K562 (cell line): Measurements from ENCODE around the gene MSH2. TPM values are rescaled to one million over a fixed set of nuclear protein-coding genes. Genes with fewer than 3 reads are reported as not detected.

Experiments
- ASH1L ChIP-seq: fragments of 450-650 bp; IDR thresholded peaks from 2 replicates; pipeline ENCODE4 v1.6.1; 2018; ENCODE audit warnings: borderline replicate concordance, mild to moderate bottlenecking, low read depth; ENCODE audit not compliant: partially characterized antibody
- BRF1 ChIP-seq: IDR thresholded peaks from 3 replicates; pipeline ENCODE4 v1.6.1; 2011; ENCODE audit warnings: borderline replicate concordance, mild to moderate bottlenecking; ENCODE audit not compliant: insufficient read length; ENCODE audit errors: extremely low read depth
- DMBX1 ChIP-seq: fragments of 250-450 bp; sonication (Bioruptor Pico); IDR thresholded peaks from 2 replicates; pipeline ENCODE4 v1.8.0; 2022; ENCODE audit warnings: inconsistent platforms, mild to moderate bottlenecking, moderate library complexity, borderline replicate concordance
- FOXM1 ChIP-seq, 2 experiments: fragments of 450-650 bp in 1 of 2; sonication (generic) in 1 of 2; formaldehyde crosslinking in 1 of 2; IDR thresholded peaks; 2 replicates each; pipeline versions ENCODE4 v1.6.1 to v1.9.0; 2017 to 2022; ENCODE audit warnings: low read depth in 2 of 2, mild to moderate bottlenecking in 2 of 2, missing genetic modification reagents in 1 of 2, moderate library complexity in 1 of 2
- HDAC1 ChIP-seq, 2 experiments: fragments of 450-650 bp; IDR thresholded peaks; 2 replicates each; pipeline ENCODE4 v1.6.1; 2016 to 2017; ENCODE audit warnings: inconsistent platforms in 1 of 2, mild to moderate bottlenecking in 1 of 2, moderate library complexity in 1 of 2
- HDAC2 ChIP-seq: fragments of 450-650 bp; IDR thresholded peaks from 2 replicates; pipeline ENCODE4 v1.6.1; 2016; ENCODE audit warnings: mild to moderate bottlenecking
- HDGF ChIP-seq: fragments of 450-650 bp; IDR thresholded peaks from 2 replicates; pipeline ENCODE4 v1.6.1; 2016
- IRF2 ChIP-seq: sonication (generic); formaldehyde crosslinking; IDR thresholded peaks from 2 replicates; pipeline ENCODE4 v1.8.1; 2022; ENCODE audit warnings: mild to moderate bottlenecking, missing genetic modification reagents
- JUNB ChIP-seq: fragments of 450-650 bp; formaldehyde crosslinking; conservative IDR thresholded peaks from 2 replicates; pipeline ENCODE4 v1.4.0; 2020; ENCODE audit warnings: mild to moderate bottlenecking
- JUND ChIP-seq, 2 experiments: IDR thresholded peaks; 2 replicates in 1 of 2; 3 replicates in 1 of 2; pipeline ENCODE4 v1.6.1; 2011; ENCODE audit warnings: borderline replicate concordance in 2 of 2, low read depth in 2 of 2, low read length in 2 of 2, improper control_type of control experiment in 1 of 2, missing biosample characterization in 1 of 2, missing genetic modification characterization in 1 of 2, missing genetic modification reagents in 1 of 2
- KDM5B ChIP-seq: fragments of 200-600 bp; sonication (generic); IDR thresholded peaks from 2 replicates; pipeline ENCODE4 v1.6.1; 2012; ENCODE audit warnings: low read depth, mild to moderate bottlenecking, moderate library complexity, low read length, control low read depth, inconsistent platforms; ENCODE audit not compliant: insufficient replicate concordance
- L3MBTL2 ChIP-seq: fragments of 450-650 bp; IDR thresholded peaks from 2 replicates; pipeline ENCODE4 v1.6.1; 2016; ENCODE audit warnings: mild to moderate bottlenecking, moderate library complexity
- MXI1 ChIP-seq: IDR thresholded peaks from 2 replicates; pipeline ENCODE4 v1.6.1; 2011; ENCODE audit warnings: low read depth, mild to moderate bottlenecking, improper control_type of control experiment, low read length
- NCOA1 ChIP-seq: fragments of 450-650 bp; IDR thresholded peaks from 2 replicates; pipeline ENCODE4 v1.6.1; 2016; ENCODE audit warnings: low read depth
- PCBP2 ChIP-seq: fragments of 200-400 bp; formaldehyde crosslinking; IDR thresholded peaks from 2 replicates; pipeline ENCODE4 v1.6.1; 2018; ENCODE audit warnings: low read length, low read depth, mild to moderate bottlenecking, moderate library complexity; ENCODE audit not compliant: poor library complexity, severe bottlenecking
- PHB ChIP-seq: fragments of 250-450 bp; sonication (Bioruptor Pico); IDR thresholded peaks from 2 replicates; pipeline ENCODE4 v1.5.0; 2021
- PML ChIP-seq: IDR thresholded peaks from 2 replicates; pipeline ENCODE4 v1.6.1; 2012; ENCODE audit warnings: low read length, inconsistent platforms
- RBFOX2 ChIP-seq: fragments of 200-400 bp; formaldehyde crosslinking; IDR thresholded peaks from 2 replicates; pipeline ENCODE4 v1.6.1; 2017; ENCODE audit warnings: low read depth, mild to moderate bottlenecking, low read length, moderate library complexity
- RBM15 ChIP-seq: fragments of 200-400 bp; formaldehyde crosslinking; IDR thresholded peaks from 2 replicates; pipeline ENCODE4 v1.6.1; 2018; ENCODE audit warnings: mild to moderate bottlenecking, low read length, moderate library complexity; ENCODE audit not compliant: insufficient read depth
- STAG1 ChIP-seq: sonication (generic); formaldehyde crosslinking; IDR thresholded peaks from 2 replicates; pipeline ENCODE4 v1.5.0; 2020; ENCODE audit warnings: missing genetic modification reagents, borderline replicate concordance
- STAT5B ChIP-seq: fragments of 250-450 bp; sonication (Bioruptor Pico); IDR thresholded peaks from 2 replicates; pipeline ENCODE4 v1.8.0; 2021; ENCODE audit warnings: mild to moderate bottlenecking, inconsistent platforms
- TGIF2 ChIP-seq: sonication (generic); formaldehyde crosslinking; IDR thresholded peaks from 2 replicates; pipeline ENCODE4 v1.8.1; 2022; ENCODE audit warnings: mild to moderate bottlenecking, missing genetic modification reagents, moderate library complexity
- ZBTB1 ChIP-seq: sonication (generic); formaldehyde crosslinking; IDR thresholded peaks from 2 replicates; pipeline ENCODE4 v1.8.1; 2023; ENCODE audit warnings: missing genetic modification reagents, low read depth, mild to moderate bottlenecking, borderline replicate concordance
- ZNF316 ChIP-seq: fragments of 450-650 bp; IDR thresholded peaks from 2 replicates; pipeline ENCODE4 v1.6.1; 2016
- polyA plus RNA-seq, 8 experiments: library from polyadenylated mRNA; depleted of rRNA in 4 of 8; stranded (reverse) in 5 of 8; unstranded in 3 of 8; fragments of >200 nt; fragmentation: Nextera tagmentation in 2 of 8; fragmentation: Illumina TruSeq in 1 of 8; extraction: Ambion mirVana in 2 of 8; extraction: Trizol in 1 of 8; gene quantifications; 2 replicates each; pipeline versions ENCODE4 v1.2.1 to v1.2.3, GENCODE V29; 2011 to 2014; ENCODE audit warnings: inconsistent platforms in 1 of 8, missing spikeins in 1 of 8
- total RNA-seq, 7 experiments: library from RNA; depleted of rRNA in 6 of 7; stranded (reverse); fragments of >200 nt in 6 of 7; fragmentation: Illumina TruSeq in 2 of 7; extraction: Trizol in 2 of 7; gene quantifications; 2 replicates each; pipeline versions ENCODE4 v1.2.1 to v1.2.3, GENCODE V29; 2011 to 2021; ENCODE audit warnings: low replicate concordance in 1 of 7
- TF ChIP-seq, protein P1 (sequence below): fragments of 450-650 bp; formaldehyde crosslinking; IDR thresholded peaks from 2 replicates; pipeline ENCODE4 v1.4.0; 2020; ENCODE audit warnings: mild to moderate bottlenecking, moderate library complexity

MSH2 gene
- total and polyA plus RNA-seq, 9 of the 15 experiments (the other 6 are each of a cell fraction or from before 2014, with no cell fraction given) = 51.8 to 139 (median 113) TPM

DNA sequence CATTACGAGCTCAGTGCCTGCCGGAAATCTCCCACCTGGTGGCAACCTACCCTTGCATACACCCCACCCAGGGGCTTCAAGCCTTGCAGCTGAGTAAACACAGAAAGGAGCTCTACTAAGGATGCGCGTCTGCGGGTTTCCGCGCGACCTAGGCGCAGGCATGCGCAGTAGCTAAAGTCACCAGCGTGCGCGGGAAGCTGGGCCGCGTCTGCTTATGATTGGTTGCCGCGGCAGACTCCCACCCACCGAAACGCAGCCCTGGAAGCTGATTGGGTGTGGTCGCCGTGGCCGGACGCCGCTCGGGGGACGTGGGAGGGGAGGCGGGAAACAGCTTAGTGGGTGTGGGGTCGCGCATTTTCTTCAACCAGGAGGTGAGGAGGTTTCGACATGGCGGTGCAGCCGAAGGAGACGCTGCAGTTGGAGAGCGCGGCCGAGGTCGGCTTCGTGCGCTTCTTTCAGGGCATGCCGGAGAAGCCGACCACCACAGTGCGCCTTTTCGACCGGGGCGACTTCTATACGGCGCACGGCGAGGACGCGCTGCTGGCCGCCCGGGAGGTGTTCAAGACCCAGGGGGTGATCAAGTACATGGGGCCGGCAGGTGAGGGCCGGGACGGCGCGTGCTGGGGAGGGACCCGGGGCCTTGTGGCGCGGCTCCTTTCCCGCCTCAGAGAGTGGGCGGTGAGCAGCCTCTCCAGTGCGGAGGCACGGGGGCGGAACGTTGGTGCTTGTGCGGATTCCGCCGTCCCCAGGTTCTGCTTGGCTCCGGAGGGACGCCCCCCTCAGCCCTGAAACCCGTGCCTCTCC, at the start of gene MSH2 (continued):
- TF ChIP-seq TGIF2 (no peak; the same call in 1 of the 2 replicates), PHB (0 out of 2 replicates have a peak, but pooled peaks have one; percentile 75), L3MBTL2 (peak; percentile 95), ZBTB1 (CRISPR knock-in tag) (peak; percentile 83), IRF2 (no peak), ZNF316 (0 out of 2 replicates have a peak, but pooled peaks have one; percentile 6), NCOA1 (no peak), PCBP2 (no peak), DMBX1 (CRISPR knock-in tag) (no peak), FOXM1 (IDR thresholded peaks at IDR 0.05; ENCODE audit: low read depth) (no peak), FOXM1 (CRISPR knock-in tag; IDR thresholded peaks at IDR 0.05; ENCODE audit: low read depth) (no peak; the same call in 1 of the 2 replicates), JUNB (CRISPR knock-in tag) (no peak), HDGF (no peak), JUND (IDR thresholded peaks at IDR 0.05; ENCODE audit: borderline replicate concordance, low read depth, low read length) (no peak), JUND (tag; IDR thresholded peaks at IDR 0.05; ENCODE audit: borderline replicate concordance, low read depth, low read length) (no peak; the same call in 2 of the 3 replicates), BRF1 (no peak), RBM15 (no peak), RBFOX2 (peak; percentile 92), MXI1 (no peak), HDAC1 (IDR thresholded peaks at IDR 0.05) (peak in 1 of 2 experiments; percentile 53; a peak in 2 of 4 replicates), ASH1L (peak; percentile 87), STAT5B (no peak), STAG1 (CRISPR knock-in tag) (no peak), HDAC2 (no peak), PML (peak; percentile 19; the same call in 1 of the 2 replicates), KDM5B (peak; percentile 51)
- TF ChIP-seq, protein P1, sequence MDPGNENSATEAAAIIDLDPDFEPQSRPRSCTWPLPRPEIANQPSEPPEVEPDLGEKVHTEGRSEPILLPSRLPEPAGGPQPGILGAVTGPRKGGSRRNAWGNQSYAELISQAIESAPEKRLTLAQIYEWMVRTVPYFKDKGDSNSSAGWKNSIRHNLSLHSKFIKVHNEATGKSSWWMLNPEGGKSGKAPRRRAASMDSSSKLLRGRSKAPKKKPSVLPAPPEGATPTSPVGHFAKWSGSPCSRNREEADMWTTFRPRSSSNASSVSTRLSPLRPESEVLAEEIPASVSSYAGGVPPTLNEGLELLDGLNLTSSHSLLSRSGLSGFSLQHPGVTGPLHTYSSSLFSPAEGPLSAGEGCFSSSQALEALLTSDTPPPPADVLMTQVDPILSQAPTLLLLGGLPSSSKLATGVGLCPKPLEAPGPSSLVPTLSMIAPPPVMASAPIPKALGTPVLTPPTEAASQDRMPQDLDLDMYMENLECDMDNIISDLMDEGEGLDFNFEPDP (CRISPR knock-in tag) = no peak
